Ascending aorta (tissue), 2 donors: Measurements from ENCODE around the gene MYCL. TPM values are rescaled to one million over a fixed set of nuclear protein-coding genes. Genes with fewer than 3 reads are reported as not detected.

Experiments used
- DNase-seq, 2 donors: peaks; one replicate each; pipeline ENCODE4 v3.0.0-alpha.2; 2019; ENCODE audit warnings: low spot score in 2 of 2
- H3K27ac ChIP-seq, 2 donors: fragments of 200-600 bp; sonication (generic); one replicate each; pipeline ENCODE4 v1.5.1; 2016 to 2017; ENCODE audit warnings: mild to moderate bottlenecking in 1 of 2
- H3K27me3 ChIP-seq: fragments of 200-600 bp; sonication (generic); one replicate; pipeline ENCODE4 v1.5.1; 2017
- H3K36me3 ChIP-seq, 2 donors: fragments of 200-600 bp; sonication (generic); one replicate each; pipeline ENCODE4 v1.5.1; 2016
- H3K4me1 ChIP-seq, 2 donors: fragments of 200-600 bp; sonication (generic); one replicate each; pipeline ENCODE4 v1.5.1; 2016 to 2017; ENCODE audit warnings: mild to moderate bottlenecking in 1 of 2
- H3K4me3 ChIP-seq, 2 donors: fragments of 200-600 bp; sonication (generic); one replicate each; pipeline ENCODE4 v1.5.1; 2016 to 2017; ENCODE audit warnings: mild to moderate bottlenecking in 1 of 2
- H3K9me3 ChIP-seq, 2 donors: fragments of 200-600 bp; sonication (generic); one replicate each; pipeline ENCODE4 v1.5.1; 2016
- CTCF ChIP-seq, 3 experiments: fragments of 200-600 bp in 2 of 3; fragments of 450-650 bp in 1 of 3; sonication (generic) in 2 of 3; IDR thresholded peaks; one replicate each; pipeline ENCODE4 v1.5.1; 2016 to 2019; ENCODE audit warnings: antibody characterized with exemption in 3 of 3, mild to moderate bottlenecking in 1 of 3, moderate library complexity in 1 of 3
- intact Hi-C: fragments of 100-400 bp; cut with DNase I; formaldehyde crosslinking; loops from one replicate; pipeline ENCODE4 v1.15.1; 2023
- total RNA-seq: library from RNA; depleted of rRNA; stranded (reverse); fragments of >200 nt; gene quantifications from one replicate; pipeline ENCODE4 v1.1.0, GENCODE V29; 2016

The MYCL gene
- total RNA-seq, 1 donor from 2014 or later = 22.1 TPM

GRCh38 chr1:39857126-39857878 is 44.4 kb downstream of the MYCL start:
- intact Hi-C loops = no loop called here

GRCh38 chr1:39854738-39855137 is 47.0 kb downstream of the MYCL start:
- intact Hi-C loops = no loop called here
- Histone ChIP-seq H3K27me3 (no peaks in the 10 kb centered on the region), H3K4me3 (no peak overlapping the region), H3K4me1 (no peaks in the 10 kb centered on the region), H3K36me3 (peaks cover 0 to 22% of the 10 kb centered on the region in 2 donors), H3K27ac (no peak overlapping the region), H3K9me3 (no peaks in the 10 kb centered on the region)
- TF ChIP-seq CTCF (IDR thresholded peaks at IDR 0.05) = no peak
- no peak for DNase-seq

More at GRCh38 chr1:39857126-39857878, 44.4 kb downstream of the MYCL start:
- no peak overlapping the region for H3K27ac ChIP-seq
- H3K9me3 ChIP-seq = no peaks in the 10 kb centered on the region
- peaks cover 0 to 20% of the 10 kb centered on the region in 2 donors for H3K36me3 ChIP-seq
- H3K4me3 ChIP-seq = no peak overlapping the region
- no peak for DNase-seq
- no peaks in the 10 kb centered on the region for H3K4me1 ChIP-seq
- H3K27me3 ChIP-seq = no peaks in the 10 kb centered on the region
- TF ChIP-seq CTCF (IDR thresholded peaks at IDR 0.05) = no peak

- no peak for TF ChIP-seq CTCF (IDR thresholded peaks at IDR 0.05)
- DNase-seq = no peak
- intact Hi-C loops = no loop called here
- Histone ChIP-seq H3K4me3 (no peak overlapping the region), H3K27me3 (no peaks in the 10 kb centered on the region), H3K36me3 (peaks cover 0 to 25% of the 10 kb centered on the region in 2 donors), H3K27ac (no peak overlapping the region), H3K4me1 (no peaks in the 10 kb centered on the region), H3K9me3 (no peaks in the 10 kb centered on the region)
Measured at GRCh38 chr1:39854314-39854713, 47.4 kb downstream of the MYCL start.

- no peak overlapping the region for H3K27ac ChIP-seq
- intact Hi-C loops = no loop called here
- no peak for TF ChIP-seq CTCF (IDR thresholded peaks at IDR 0.05)
Measured at GRCh38 chr1:39852876-39853275, 48.8 kb downstream of the MYCL start.

GRCh38 chr1:39852214-39852791 is 49.4 kb downstream of the MYCL start:
- H3K27me3 ChIP-seq = no peaks in the 10 kb centered on the region
- no peaks in the 10 kb centered on the region for H3K4me1 ChIP-seq
- peaks cover 0 to 37% of the 10 kb centered on the region in 2 donors for H3K36me3 ChIP-seq
- H3K27ac ChIP-seq = no peak overlapping the region
- DNase-seq = no peak
- no peak for TF ChIP-seq CTCF (IDR thresholded peaks at IDR 0.05)
- intact Hi-C loops = no loop called here
- H3K9me3 ChIP-seq = no peaks in the 10 kb centered on the region
- no peak overlapping the region for H3K4me3 ChIP-seq

More at GRCh38 chr1:39852876-39853275, 48.8 kb downstream of the MYCL start:
- Histone ChIP-seq H3K27me3 (no peaks in the 10 kb centered on the region), H3K4me1 (no peaks in the 10 kb centered on the region), H3K36me3 (peaks cover 0 to 32% of the 10 kb centered on the region in 2 donors), H3K4me3 (no peak overlapping the region), H3K9me3 (no peaks in the 10 kb centered on the region)
- no peak for DNase-seq
